Neural crest cell (in vitro differentiated cells): Measurements from ENCODE around the gene ALKBH1. TPM values are rescaled to one million over a fixed set of nuclear protein-coding genes. Genes with fewer than 3 reads are reported as not detected.

Source experiments
- DNase-seq: peaks from one replicate; pipeline ENCODE4 v3.0.0; 2021; ENCODE audit warnings: low read depth, mixed read lengths, low spot score
- H3K27ac Mint-ChIP-seq: one replicate; pipeline ENCODE4 v1.8.0; 2021; ENCODE audit warnings: mild to moderate bottlenecking, mixed read lengths; ENCODE audit not compliant: unreplicated experiment
- H3K27me3 Mint-ChIP-seq: 2 replicates; pipeline ENCODE4 v1.8.0; 2021; ENCODE audit warnings: low read depth, mild to moderate bottlenecking, mixed read lengths
- H3K36me3 Mint-ChIP-seq: 2 replicates; pipeline ENCODE4 v1.8.0; 2021; ENCODE audit warnings: low read depth, mild to moderate bottlenecking, mixed read lengths
- H3K4me1 Mint-ChIP-seq: 2 replicates; pipeline ENCODE4 v1.8.0; 2021; ENCODE audit warnings: mixed read lengths
- H3K4me3 Mint-ChIP-seq: one replicate; pipeline ENCODE4 v1.8.0; 2021; ENCODE audit warnings: mild to moderate bottlenecking, mixed read lengths
- H3K9me3 Mint-ChIP-seq: 2 replicates; pipeline ENCODE4 v1.8.0; 2021; ENCODE audit warnings: mixed read lengths
- CTCF ChIP-seq: fragments of 200-600 bp; sonication (generic); conservative IDR thresholded peaks from 2 replicates; pipeline ENCODE4 v1.5.0; 2021; ENCODE audit warnings: antibody characterized with exemption, mild to moderate bottlenecking
- total RNA-seq: library from RNA; stranded (reverse); gene quantifications from 2 replicates; pipeline ENCODE4 v1.2.1, GENCODE V29; 2021

Gene ALKBH1
- total RNA-seq, 1 donor from 2014 or later, result 18.1 TPM

GRCh38 chr14:77741438-77741837, 33.6 kb upstream of the ALKBH1 start:
- no peak for DNase-seq
- H3K27ac Mint-ChIP-seq, result no peak overlapping the region
- no peaks in the 10 kb centered on the region for H3K27me3 Mint-ChIP-seq
- TF ChIP-seq CTCF, result no peak
- no peaks in the 10 kb centered on the region for H3K4me1 Mint-ChIP-seq
- no peak overlapping the region for H3K4me3 Mint-ChIP-seq
- H3K36me3 Mint-ChIP-seq, result peaks cover 17% of the 10 kb centered on the region
- H3K9me3 Mint-ChIP-seq, result no peaks in the 10 kb centered on the region

GRCh38 chr14:77738559-77739250, 30.9 kb upstream of the ALKBH1 start:
- no peak for TF ChIP-seq CTCF
- Mint-ChIP-seq H3K9me3 (no peaks in the 10 kb centered on the region), H3K27me3 (no peaks in the 10 kb centered on the region), H3K27ac (no peak overlapping the region), H3K36me3 (peaks cover 11% of the 10 kb centered on the region), H3K4me3 (no peak overlapping the region), H3K4me1 (no peaks in the 10 kb centered on the region)
- no peak for DNase-seq

GRCh38 chr14:77730976-77731497, 23.2 kb upstream of the ALKBH1 start:
- TF ChIP-seq CTCF, result no peak
- H3K36me3 Mint-ChIP-seq, result peaks cover 18% of the 10 kb centered on the region

GRCh38 chr14:77722301-77722700, 14.5 kb upstream of the ALKBH1 start:
- DNase-seq, result no peak
- Mint-ChIP-seq H3K9me3 (no peaks in the 10 kb centered on the region), H3K36me3 (peaks cover 35% of the 10 kb centered on the region), H3K27ac (no peak overlapping the region), H3K27me3 (no peaks in the 10 kb centered on the region), H3K4me1 (no peaks in the 10 kb centered on the region), H3K4me3 (no peak overlapping the region)
- no peak for TF ChIP-seq CTCF

More at GRCh38 chr14:77730976-77731497, 23.2 kb upstream of the ALKBH1 start:
- no peaks in the 10 kb centered on the region for H3K9me3 Mint-ChIP-seq
- no peaks in the 10 kb centered on the region for H3K27me3 Mint-ChIP-seq
- H3K4me3 Mint-ChIP-seq, result no peak overlapping the region
- no peak for DNase-seq
- no peak overlapping the region for H3K27ac Mint-ChIP-seq
- H3K4me1 Mint-ChIP-seq, result no peaks in the 10 kb centered on the region

- no peak for TF ChIP-seq CTCF
- DNase-seq, result no peak
- Mint-ChIP-seq H3K27me3 (no peaks in the 10 kb centered on the region), H3K36me3 (peaks cover 33% of the 10 kb centered on the region), H3K4me1 (no peaks in the 10 kb centered on the region), H3K27ac (no peak overlapping the region), H3K9me3 (no peaks in the 10 kb centered on the region), H3K4me3 (no peak overlapping the region)
These were observed 13.6 kb upstream of the ALKBH1 start for GRCh38 chr14:77721437-77721836.
